ENCODE data around the gene TFEB. TPM values are rescaled to one million over a fixed set of nuclear protein-coding genes. Genes with fewer than 3 reads are reported as not detected.
A peak's percentile ranks its signal among the peaks of the same experiment; 100 is the strongest.

The TFEB gene
- total and polyA plus RNA-seq, 2 donors (not counting 3 experiments of a cell fraction or from before 2014, with no cell fraction given): 4.9 to 6.6 TPM

DNA sequence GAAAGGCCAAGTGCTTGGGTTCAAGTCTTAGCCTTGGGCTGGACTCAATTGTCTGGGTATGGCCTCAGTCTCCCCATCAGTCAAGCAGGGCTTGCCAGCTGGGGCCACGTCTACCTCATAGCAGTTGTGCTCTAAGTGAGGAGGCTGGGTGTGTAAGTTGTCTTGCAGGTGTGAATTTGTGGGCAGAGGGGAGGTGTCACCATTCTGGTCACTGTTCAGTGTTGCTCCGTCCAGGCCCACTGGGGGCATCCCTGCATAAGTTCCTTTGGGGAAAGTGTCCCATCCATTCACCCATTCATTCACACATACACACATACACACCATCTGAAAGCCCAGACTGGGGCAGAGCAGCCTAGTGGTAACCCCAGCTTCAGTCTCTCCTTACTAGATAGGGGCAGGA is 36.3 kb downstream of the TFEB start:
- ChIA-PET CTCF (interaction anchor here (0.9 to 1.9 kb wide), 8 partner anchors 11 to 202 kb away, joined by 3 to 8 read pairs (median 4); no protein-coding TSS in a partner anchor), POLR2A (no interaction called here)
- H3K4me3 ChIP-seq (replicated peaks in 1 of 3; ENCODE audit: insufficient read depth in 1 of 3, low read depth in 1 of 3, low read length in 3 of 3): no peak overlapping the region
- H3K36me3 ChIP-seq (ENCODE audit: control insufficient read depth in 2 of 2, extremely low read depth in 1 of 2, insufficient read depth in 2 of 2, low read length in 2 of 2): no peaks in the 10 kb centered on the region
- BruUV-seq (replicated peaks): no TSS peak
- no peak for TF ChIP-seq POLR2AphosphoS5 (IDR thresholded peaks at IDR 0.05; ENCODE audit: insufficient read depth, low read depth, low read length)
- TF ChIP-seq EZH2 (IDR thresholded peaks at IDR 0.05; ENCODE audit: borderline replicate concordance, low read depth, low read length, severe bottlenecking): no peak
- TF ChIP-seq GATA2 (IDR thresholded peaks at IDR 0.05; ENCODE audit: insufficient read depth, insufficient read length, low read depth, low read length): no peak
- TF ChIP-seq, protein P1, sequence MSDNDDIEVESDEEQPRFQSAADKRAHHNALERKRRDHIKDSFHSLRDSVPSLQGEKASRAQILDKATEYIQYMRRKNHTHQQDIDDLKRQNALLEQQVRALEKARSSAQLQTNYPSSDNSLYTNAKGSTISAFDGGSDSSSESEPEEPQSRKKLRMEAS (IDR thresholded peaks at IDR 0.05; ENCODE audit: insufficient read depth, insufficient read length): no peak
- TF ChIP-seq, protein P2, sequence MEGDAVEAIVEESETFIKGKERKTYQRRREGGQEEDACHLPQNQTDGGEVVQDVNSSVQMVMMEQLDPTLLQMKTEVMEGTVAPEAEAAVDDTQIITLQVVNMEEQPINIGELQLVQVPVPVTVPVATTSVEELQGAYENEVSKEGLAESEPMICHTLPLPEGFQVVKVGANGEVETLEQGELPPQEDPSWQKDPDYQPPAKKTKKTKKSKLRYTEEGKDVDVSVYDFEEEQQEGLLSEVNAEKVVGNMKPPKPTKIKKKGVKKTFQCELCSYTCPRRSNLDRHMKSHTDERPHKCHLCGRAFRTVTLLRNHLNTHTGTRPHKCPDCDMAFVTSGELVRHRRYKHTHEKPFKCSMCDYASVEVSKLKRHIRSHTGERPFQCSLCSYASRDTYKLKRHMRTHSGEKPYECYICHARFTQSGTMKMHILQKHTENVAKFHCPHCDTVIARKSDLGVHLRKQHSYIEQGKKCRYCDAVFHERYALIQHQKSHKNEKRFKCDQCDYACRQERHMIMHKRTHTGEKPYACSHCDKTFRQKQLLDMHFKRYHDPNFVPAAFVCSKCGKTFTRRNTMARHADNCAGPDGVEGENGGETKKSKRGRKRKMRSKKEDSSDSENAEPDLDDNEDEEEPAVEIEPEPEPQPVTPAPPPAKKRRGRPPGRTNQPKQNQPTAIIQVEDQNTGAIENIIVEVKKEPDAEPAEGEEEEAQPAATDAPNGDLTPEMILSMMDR (IDR thresholded peaks at IDR 0.05; ENCODE audit: extremely low read depth in 1 of 2, insufficient read depth in 1 of 2, low read depth in 1 of 2, low read length in 2 of 2): no peak
- TF ChIP-seq FOS (IDR thresholded peaks at IDR 0.05; ENCODE audit: borderline replicate concordance, insufficient read depth, low read length): no peak
- TF ChIP-seq MYC (IDR thresholded peaks at IDR 0.05; ENCODE audit: low read depth, low read length): no peak
- no peak for TF ChIP-seq JUN (IDR thresholded peaks at IDR 0.05; ENCODE audit: borderline replicate concordance, insufficient read depth, insufficient read length, low read depth)
- no peak for TF ChIP-seq POLR2A (IDR thresholded peaks at IDR 0.05; ENCODE audit: low read depth, low read length)
- peak overlapping the region; percentile 46 for H2AFZ ChIP-seq (ENCODE audit: low read depth, low read length)
- H4K20me1 ChIP-seq (replicated peaks; ENCODE audit: control insufficient read depth, extremely low read depth, insufficient read depth, low read length): no peaks in the 10 kb centered on the region
- H3K4me1 ChIP-seq (ENCODE audit: control insufficient read depth, extremely low read depth, insufficient read depth, low read length): peaks cover 19% of the 10 kb centered on the region
- H3K9me1 ChIP-seq (replicated peaks; ENCODE audit: control insufficient read depth, extremely low read depth, insufficient read depth, low read length): no peaks in the 10 kb centered on the region
- peaks cover 0 to 2% of the 10 kb centered on the region in 2 experiments for H3K27me3 ChIP-seq (ENCODE audit: control insufficient read depth in 2 of 2, insufficient read depth in 2 of 2, low read length in 2 of 2)
- H3K4me2 ChIP-seq (ENCODE audit: insufficient read depth, low read length): no peak overlapping the region
- no peaks in the 10 kb centered on the region for H3K79me2 ChIP-seq (ENCODE audit: control insufficient read depth, insufficient read depth, low read length)
- H3K9ac ChIP-seq (replicated peaks; ENCODE audit: extremely low read depth, insufficient read depth, low read length): peak overlapping the region; percentile 59
- dilution Hi-C loops (cut with MboI; ENCODE audit: extremely low pct_ligation_motif_present, low sequenced_read_pairs) (no loop called here), intact Hi-C loops (cut with micrococcal nuclease) (no loop called here)
- no peaks in the 10 kb centered on the region for H3K9me3 ChIP-seq (replicated peaks; ENCODE audit: control insufficient read depth, insufficient read depth, low read length)
- FAIRE-seq (no peak), DNase-seq (ENCODE audit: low read depth, low spot score) (no peak)
- H3K27ac ChIP-seq (ENCODE audit: insufficient read depth, low read depth, low read length): peak overlapping the region; percentile 87

Measured in endothelial cell of umbilical vein (primary cell).